Measurements from ENCODE around the gene CCDC178.

The CCDC178 gene

DNA sequence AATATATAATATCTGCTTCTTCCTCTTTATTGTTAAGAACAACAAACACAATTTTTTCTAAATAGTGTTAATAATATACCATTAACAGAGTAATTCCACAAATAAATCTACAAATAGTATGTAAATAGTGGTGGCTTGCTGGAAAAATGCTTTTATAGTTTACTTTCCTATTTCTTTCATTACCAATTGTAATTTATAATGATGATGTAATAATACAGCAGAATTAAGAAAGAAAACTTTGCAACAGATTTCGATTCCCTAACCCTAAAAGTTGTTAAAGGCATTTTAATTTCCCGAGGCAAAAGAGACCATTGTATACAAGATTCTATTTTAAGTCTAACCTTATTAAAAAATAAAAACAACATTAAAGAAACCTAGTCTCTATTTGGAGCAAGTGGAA, 307.9 kb downstream of the CCDC178 start:
- DNase-seq (ENCODE audit: low read depth, low spot score): no peak

DNA sequence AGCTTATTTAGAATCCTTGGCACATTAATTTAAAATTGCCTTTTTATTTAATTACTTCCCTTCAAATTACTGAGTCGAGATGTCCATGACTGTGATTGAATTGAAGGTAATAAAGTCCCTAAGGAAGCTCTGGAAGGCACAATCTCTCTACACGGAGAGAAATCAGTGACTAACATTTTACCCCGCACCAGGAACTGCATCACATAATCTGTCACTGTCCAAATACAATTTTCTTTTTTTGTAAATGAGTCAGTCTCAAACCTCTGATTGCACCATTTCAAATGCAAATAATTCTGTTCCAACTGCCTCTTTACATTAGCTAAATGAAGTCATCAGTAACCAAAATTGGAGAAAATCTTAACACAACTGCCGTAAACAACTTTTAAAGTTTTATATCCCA, 311.9 kb downstream of the CCDC178 start:
- DNase-seq (ENCODE audit: low read depth, low spot score): peak; percentile 14

DNA sequence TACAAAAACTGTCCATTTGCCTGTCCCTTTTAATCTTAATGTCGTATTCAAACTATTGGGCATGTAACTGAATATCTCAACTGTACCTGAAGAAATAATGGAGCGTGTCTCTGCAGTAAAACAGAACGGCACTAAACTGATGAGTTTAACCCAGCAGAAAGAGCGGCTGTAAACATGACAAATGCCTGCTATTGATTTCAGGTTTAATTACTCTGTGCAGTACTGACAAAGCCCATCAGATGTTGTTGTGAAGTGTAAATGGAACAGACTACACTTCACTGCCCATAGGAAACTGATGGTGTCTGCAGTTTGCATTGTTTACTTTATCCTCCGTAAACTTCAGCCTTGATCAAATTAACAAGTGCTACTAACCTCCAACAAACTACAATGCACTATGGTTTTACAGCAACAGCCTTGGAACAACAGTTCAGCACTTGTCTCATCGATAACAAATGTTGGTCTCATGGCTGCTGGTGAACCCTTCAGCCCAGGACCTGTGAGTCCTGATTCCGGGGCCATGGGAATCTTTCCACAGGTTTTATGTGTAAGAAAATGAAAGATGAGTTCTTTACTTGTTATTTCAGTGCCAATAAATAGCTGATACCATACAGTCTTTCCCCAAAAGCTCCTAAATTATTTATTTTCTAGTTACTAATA, 316.5 kb downstream of the CCDC178 start:
- DNase-seq (ENCODE audit: low read depth, low spot score): no peak

GRCh38 chr18:33116376-33116775, 324.1 kb downstream of the CCDC178 start:
- peak; percentile 14 for DNase-seq (ENCODE audit: low read depth, low spot score)

GRCh38 chr18:33115917-33116316, 324.6 kb downstream of the CCDC178 start:
- DNase-seq (ENCODE audit: low read depth, low spot score): no peak

- no peak for DNase-seq (ENCODE audit: low read depth, low spot score)
Observed at GRCh38 chr18:33115476-33115875, 325.0 kb downstream of the CCDC178 start.

- DNase-seq (ENCODE audit: low read depth, low spot score): no peak
Observed at GRCh38 chr18:33114749-33115148, 325.8 kb downstream of the CCDC178 start.

- DNase-seq (ENCODE audit: low read depth, low spot score): no peak
Observed at GRCh38 chr18:33113416-33113815, 327.1 kb downstream of the CCDC178 start.

GRCh38 chr18:33107511-33107910, 333.0 kb downstream of the CCDC178 start:
- DNase-seq (ENCODE audit: low read depth, low spot score): no peak

GRCh38 chr18:33101316-33101715, 339.2 kb downstream of the CCDC178 start:
- no peak for DNase-seq (ENCODE audit: low read depth, low spot score)

GRCh38 chr18:33099626-33100025, 340.9 kb downstream of the CCDC178 start:
- no peak for DNase-seq (ENCODE audit: low read depth, low spot score)

GRCh38 chr18:33097126-33097525, 343.4 kb downstream of the CCDC178 start:
- DNase-seq (ENCODE audit: low read depth, low spot score): peak; percentile 10

GRCh38 chr18:33090461-33090860, 350.1 kb downstream of the CCDC178 start:
- no peak for DNase-seq (ENCODE audit: low read depth, low spot score)

DNA sequence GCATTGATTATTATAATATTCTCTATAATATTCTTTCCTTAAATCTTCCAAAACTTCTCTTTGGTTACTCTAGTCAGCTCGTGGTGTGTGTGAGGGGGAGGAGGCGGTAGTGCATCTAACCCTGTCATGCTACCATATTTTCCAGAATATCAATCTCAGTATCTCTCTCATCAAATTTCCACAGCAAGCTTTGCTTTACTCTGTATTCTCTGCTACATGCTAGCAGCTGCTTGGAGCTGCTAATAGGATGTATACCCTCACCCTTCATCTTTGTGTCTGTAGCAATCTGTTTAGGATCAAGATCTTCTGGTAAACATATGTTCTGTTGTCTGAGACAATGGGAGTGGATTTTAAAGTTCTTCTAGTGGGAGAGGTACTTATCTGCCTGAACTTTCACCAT, 363.9 kb downstream of the CCDC178 start:
- no peak for DNase-seq (ENCODE audit: low read depth, low spot score)

DNA sequence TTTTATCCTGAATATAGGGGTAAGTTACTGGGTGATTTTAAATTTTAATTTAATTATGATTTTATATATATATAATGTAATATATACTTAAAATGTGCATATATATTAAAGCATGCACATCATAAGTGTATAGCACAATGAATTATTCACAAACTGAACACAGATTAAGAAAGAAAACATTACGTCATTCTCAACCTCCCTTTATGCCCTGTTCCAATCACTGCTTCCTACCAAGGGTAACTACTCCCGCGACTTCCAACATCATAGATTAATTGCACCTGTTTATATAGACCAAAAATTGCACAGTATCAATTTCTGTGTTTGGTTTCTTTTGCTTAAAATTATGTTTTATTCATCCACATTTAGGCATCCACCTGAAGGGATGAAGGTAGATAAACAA, 366.4 kb downstream of the CCDC178 start:
- no peak for DNase-seq (ENCODE audit: low read depth, low spot score)

DNA sequence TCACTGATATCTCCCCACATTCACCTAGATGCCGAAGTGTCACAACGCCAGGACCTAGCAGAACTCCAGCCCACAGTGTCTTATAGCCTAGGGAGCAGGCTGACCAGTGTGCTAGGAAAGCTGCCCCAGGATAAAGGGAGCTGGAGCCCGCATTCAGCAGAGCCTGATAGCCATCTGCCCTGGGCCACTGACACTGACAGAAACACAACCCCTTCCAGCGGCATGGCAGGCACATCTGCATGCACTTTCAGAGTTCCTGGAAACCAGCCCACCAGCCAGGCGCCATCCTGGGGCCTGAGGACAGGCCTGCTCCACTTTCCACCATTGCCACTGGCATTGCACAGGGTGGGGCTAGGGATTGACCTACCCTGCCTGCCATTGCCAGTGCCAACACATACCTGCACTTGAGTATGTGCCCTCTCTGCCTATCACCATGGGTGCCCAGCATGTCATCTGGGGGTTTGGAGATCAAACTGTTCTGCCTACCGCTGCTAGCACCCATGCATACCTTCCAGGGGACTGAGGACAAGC, 377.6 kb downstream of the CCDC178 start:
- no peak for DNase-seq (ENCODE audit: low read depth, low spot score)

GRCh38 chr18:33052886-33053285, 387.6 kb downstream of the CCDC178 start:
- DNase-seq (ENCODE audit: low read depth, low spot score): no peak

GRCh38 chr18:33051407-33051806, 389.1 kb downstream of the CCDC178 start:
- DNase-seq (ENCODE audit: low read depth, low spot score): peak; percentile 6

DNA sequence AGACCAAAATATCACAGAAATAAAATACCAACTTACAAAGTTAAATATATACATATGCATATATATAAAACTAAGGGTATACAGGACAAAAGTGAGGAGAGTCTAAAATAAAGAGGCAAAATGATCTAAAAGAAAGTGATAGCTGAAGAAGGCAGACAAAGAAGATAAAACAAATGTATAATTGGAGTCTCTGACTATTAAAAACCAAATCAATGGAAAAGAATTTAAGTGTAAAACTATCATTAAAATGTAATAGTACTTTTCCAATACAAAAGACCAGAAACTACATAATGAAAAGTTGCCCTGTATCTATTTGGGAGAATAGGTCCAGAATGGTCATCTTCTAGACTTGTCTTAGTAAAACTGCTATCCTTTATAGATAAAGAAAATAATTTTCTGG, 400.3 kb downstream of the CCDC178 start:
- DNase-seq (ENCODE audit: low read depth, low spot score): no peak

- DNase-seq (ENCODE audit: low read depth, low spot score): peak; percentile 33
Observed at GRCh38 chr18:33034945-33035344, 405.6 kb downstream of the CCDC178 start.

DNA sequence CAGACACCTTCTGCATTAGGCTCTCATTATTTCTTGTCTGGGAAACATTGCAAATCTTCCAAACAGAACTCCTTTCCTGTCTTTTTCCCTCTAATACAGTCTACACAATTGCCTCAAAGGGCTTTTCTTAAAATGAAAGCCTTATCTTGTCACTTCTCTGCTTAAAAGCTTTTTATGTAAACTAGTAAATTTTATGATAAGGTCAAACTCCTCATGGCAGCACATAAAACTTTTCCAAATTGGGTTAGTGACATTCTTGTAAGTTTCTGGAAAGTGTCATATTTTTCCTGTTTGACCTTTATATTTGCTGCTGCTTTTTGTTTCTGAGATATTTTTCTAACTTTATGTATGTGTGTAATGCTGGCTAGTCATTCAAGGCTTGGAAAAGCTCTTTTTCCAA, 406.3 kb downstream of the CCDC178 start:
- no peak for DNase-seq (ENCODE audit: low read depth, low spot score)

- no peak for DNase-seq (ENCODE audit: low read depth, low spot score)
Observed at GRCh38 chr18:33022370-33022769, 418.2 kb downstream of the CCDC178 start.

- DNase-seq (ENCODE audit: low read depth, low spot score): no peak
Observed at GRCh38 chr18:33020877-33021276, 419.6 kb downstream of the CCDC178 start.

Data from astrocyte of the hippocampus (primary cell).